Spleen (tissue), 7 donors: ENCODE results near the gene GABARAPL1.

Experiments used
- POLR2A ChIP-seq, 3 donors: fragments of 450-650 bp; IDR thresholded peaks; one replicate each; pipeline ENCODE4 v1.5.1; 2017; ENCODE audit warnings: antibody characterized with exemption in 3 of 3, mild to moderate bottlenecking in 1 of 3
- POLR2AphosphoS5 ChIP-seq, 3 donors: sonication (generic); formaldehyde crosslinking; IDR thresholded peaks; one replicate each; pipeline ENCODE4 v1.5.1; 2017; ENCODE audit warnings: antibody characterized with exemption in 3 of 3
- TF ChIP-seq, protein P1 (sequence below), 11 experiments: fragments of 200-600 bp in 7 of 11; fragments of 450-650 bp in 4 of 11; sonication (generic) in 4 of 11; IDR thresholded peaks in 8 of 11; conservative IDR thresholded peaks in 3 of 11; 1 replicate in 7 of 11; 2 replicates in 4 of 11; pipeline versions ENCODE4 v1.4.0 to v1.8.0; 2016 to 2021; ENCODE audit warnings: antibody characterized with exemption in 11 of 11, inconsistent platforms in 4 of 11, mild to moderate bottlenecking in 1 of 11
- donor health status: DM: no; HTN: no; CAD: no; lungs with moderate emphysema.
- donor health status: DM: no; HTN: no; CAD: no.
- donor health status: DM: no; HTN: no; CAD: no.

DNA sequence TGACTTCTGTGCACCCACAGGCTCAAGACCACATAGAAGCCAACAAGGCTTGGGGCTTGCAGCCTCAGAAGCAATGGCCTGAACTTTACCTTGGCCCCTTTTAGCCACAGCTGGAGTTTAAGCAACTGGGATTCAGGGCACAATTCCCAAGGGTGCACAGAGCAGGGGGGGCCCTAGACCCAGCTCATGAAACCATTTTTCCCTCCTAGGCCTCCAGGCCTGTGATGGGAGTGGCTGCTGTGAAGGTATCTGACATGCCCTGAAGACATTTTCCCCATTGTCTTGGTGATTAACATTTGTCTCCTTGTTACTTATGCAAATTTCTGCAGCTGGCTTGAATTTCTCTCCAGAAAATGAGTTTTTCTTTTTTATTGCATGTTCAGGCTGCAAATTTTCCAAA, 21.9 kb downstream of the GABARAPL1 start:
- TF ChIP-seq, protein P1, sequence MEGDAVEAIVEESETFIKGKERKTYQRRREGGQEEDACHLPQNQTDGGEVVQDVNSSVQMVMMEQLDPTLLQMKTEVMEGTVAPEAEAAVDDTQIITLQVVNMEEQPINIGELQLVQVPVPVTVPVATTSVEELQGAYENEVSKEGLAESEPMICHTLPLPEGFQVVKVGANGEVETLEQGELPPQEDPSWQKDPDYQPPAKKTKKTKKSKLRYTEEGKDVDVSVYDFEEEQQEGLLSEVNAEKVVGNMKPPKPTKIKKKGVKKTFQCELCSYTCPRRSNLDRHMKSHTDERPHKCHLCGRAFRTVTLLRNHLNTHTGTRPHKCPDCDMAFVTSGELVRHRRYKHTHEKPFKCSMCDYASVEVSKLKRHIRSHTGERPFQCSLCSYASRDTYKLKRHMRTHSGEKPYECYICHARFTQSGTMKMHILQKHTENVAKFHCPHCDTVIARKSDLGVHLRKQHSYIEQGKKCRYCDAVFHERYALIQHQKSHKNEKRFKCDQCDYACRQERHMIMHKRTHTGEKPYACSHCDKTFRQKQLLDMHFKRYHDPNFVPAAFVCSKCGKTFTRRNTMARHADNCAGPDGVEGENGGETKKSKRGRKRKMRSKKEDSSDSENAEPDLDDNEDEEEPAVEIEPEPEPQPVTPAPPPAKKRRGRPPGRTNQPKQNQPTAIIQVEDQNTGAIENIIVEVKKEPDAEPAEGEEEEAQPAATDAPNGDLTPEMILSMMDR (IDR thresholded peaks at IDR 0.05 in 8 of 11, conservative IDR thresholded peaks at IDR 0.05 in 3 of 11): no peak
- TF ChIP-seq POLR2A (IDR thresholded peaks at IDR 0.05) (no peak), POLR2AphosphoS5 (IDR thresholded peaks at IDR 0.05) (no peak)
